T-helper 1 cell treated with Interleukin-12 subunit alpha and Interleukin-12 subunit beta and Interleukin-4 antibody, amounts not matched to agents 30 μg/mL and 1 μg/mL, for 36 hours (primary cell): ENCODE results near the gene PRKAB2.

Source experiments
- H3K27ac Mint-ChIP-seq: one replicate; pipeline ENCODE4 v1.8.0; 2021; ENCODE audit warnings: mild to moderate bottlenecking, mixed read lengths
- H3K27me3 Mint-ChIP-seq: one replicate; pipeline ENCODE4 v1.8.0; 2021; ENCODE audit warnings: low read depth, mixed read lengths
- H3K36me3 Mint-ChIP-seq: one replicate; pipeline ENCODE4 v1.8.0; 2021; ENCODE audit warnings: low read depth, mixed read lengths
- H3K4me1 Mint-ChIP-seq: one replicate; pipeline ENCODE4 v1.8.0; 2021; ENCODE audit warnings: low read depth, mixed read lengths
- H3K4me3 Mint-ChIP-seq: one replicate; pipeline ENCODE4 v1.8.0; 2021; ENCODE audit warnings: mild to moderate bottlenecking, moderate library complexity, mixed read lengths
- H3K9me3 Mint-ChIP-seq: one replicate; pipeline ENCODE4 v1.8.0; 2021; ENCODE audit warnings: mixed read lengths

Gene PRKAB2

GRCh38 chr1:147172168-147173016 is at the start of gene PRKAB2:
Gene PRKAB2, minus strand, starts transcription at chr1:147172470. Its CDS starts 326 bp downstream, at chr1:147172144.
- H3K36me3 Mint-ChIP-seq = peaks cover 7% of the 10 kb centered on the region
- peak within 1 kb of the TSS; percentile 89 for H3K27ac Mint-ChIP-seq
- peaks cover 14% of the 10 kb centered on the region for H3K27me3 Mint-ChIP-seq
- peak within 1 kb of the TSS; percentile 91 for H3K4me3 Mint-ChIP-seq
- H3K4me1 Mint-ChIP-seq = peaks cover 25% of the 10 kb centered on the region
- H3K9me3 Mint-ChIP-seq = no peaks in the 10 kb centered on the region

- Mint-ChIP-seq H3K4me3 (no peak overlapping the region), H3K9me3 (no peaks in the 10 kb centered on the region), H3K4me1 (no peaks in the 10 kb centered on the region), H3K36me3 (no peaks in the 10 kb centered on the region), H3K27ac (no peak overlapping the region), H3K27me3 (peaks cover 25% of the 10 kb centered on the region)
Observed at GRCh38 chr1:147218606-147219005, 46.3 kb upstream of the PRKAB2 start.

GRCh38 chr1:147217141-147217540 is 44.9 kb upstream of the PRKAB2 start:
- Mint-ChIP-seq H3K4me1 (no peaks in the 10 kb centered on the region), H3K27ac (no peak overlapping the region), H3K4me3 (no peak overlapping the region), H3K9me3 (no peaks in the 10 kb centered on the region), H3K36me3 (no peaks in the 10 kb centered on the region), H3K27me3 (peaks cover 29% of the 10 kb centered on the region)

GRCh38 chr1:147216124-147216523 is 43.9 kb upstream of the PRKAB2 start:
- Mint-ChIP-seq H3K36me3 (no peaks in the 10 kb centered on the region), H3K27me3 (peaks cover 36% of the 10 kb centered on the region), H3K4me3 (no peak overlapping the region), H3K4me1 (no peaks in the 10 kb centered on the region), H3K9me3 (no peaks in the 10 kb centered on the region), H3K27ac (no peak overlapping the region)

- Mint-ChIP-seq H3K27ac (no peak overlapping the region), H3K4me3 (no peak overlapping the region), H3K4me1 (no peaks in the 10 kb centered on the region), H3K9me3 (no peaks in the 10 kb centered on the region), H3K27me3 (peaks cover 36% of the 10 kb centered on the region), H3K36me3 (no peaks in the 10 kb centered on the region)
Observed at GRCh38 chr1:147215540-147215916, 43.3 kb upstream of the PRKAB2 start.

- Mint-ChIP-seq H3K4me1 (no peaks in the 10 kb centered on the region), H3K36me3 (no peaks in the 10 kb centered on the region), H3K9me3 (no peaks in the 10 kb centered on the region), H3K27me3 (peaks cover 36% of the 10 kb centered on the region), H3K4me3 (no peak overlapping the region), H3K27ac (no peak overlapping the region)
Observed at GRCh38 chr1:147214842-147215539, 42.7 kb upstream of the PRKAB2 start.

GRCh38 chr1:147214325-147214724 is 42.1 kb upstream of the PRKAB2 start:
- no peaks in the 10 kb centered on the region for H3K4me1 Mint-ChIP-seq
- no peak overlapping the region for H3K4me3 Mint-ChIP-seq
- H3K36me3 Mint-ChIP-seq = no peaks in the 10 kb centered on the region
- H3K27ac Mint-ChIP-seq = no peak overlapping the region
- H3K9me3 Mint-ChIP-seq = no peaks in the 10 kb centered on the region
- H3K27me3 Mint-ChIP-seq = peaks cover 36% of the 10 kb centered on the region

GRCh38 chr1:147213271-147213670 is 41.0 kb upstream of the PRKAB2 start:
- Mint-ChIP-seq H3K36me3 (no peaks in the 10 kb centered on the region), H3K27ac (no peak overlapping the region), H3K9me3 (no peaks in the 10 kb centered on the region), H3K4me3 (no peak overlapping the region), H3K4me1 (no peaks in the 10 kb centered on the region), H3K27me3 (peaks cover 36% of the 10 kb centered on the region)

GRCh38 chr1:147211577-147211976 is 39.3 kb upstream of the PRKAB2 start:
- H3K4me3 Mint-ChIP-seq = no peak overlapping the region

GRCh38 chr1:147210987-147211386 is 38.7 kb upstream of the PRKAB2 start:
- H3K36me3 Mint-ChIP-seq = no peaks in the 10 kb centered on the region
- no peaks in the 10 kb centered on the region for H3K4me1 Mint-ChIP-seq
- H3K4me3 Mint-ChIP-seq = no peak overlapping the region
- H3K27ac Mint-ChIP-seq = no peak overlapping the region
- H3K9me3 Mint-ChIP-seq = no peaks in the 10 kb centered on the region
- H3K27me3 Mint-ChIP-seq = peaks cover 25% of the 10 kb centered on the region

More at GRCh38 chr1:147211577-147211976, 39.3 kb upstream of the PRKAB2 start:
- Mint-ChIP-seq H3K9me3 (no peaks in the 10 kb centered on the region), H3K27ac (no peak overlapping the region), H3K4me1 (no peaks in the 10 kb centered on the region), H3K36me3 (no peaks in the 10 kb centered on the region), H3K27me3 (peaks cover 29% of the 10 kb centered on the region)

- no peak overlapping the region for H3K27ac Mint-ChIP-seq
- no peak overlapping the region for H3K4me3 Mint-ChIP-seq
- no peaks in the 10 kb centered on the region for H3K9me3 Mint-ChIP-seq
- H3K27me3 Mint-ChIP-seq = peaks cover 17% of the 10 kb centered on the region
- H3K4me1 Mint-ChIP-seq = no peaks in the 10 kb centered on the region
- H3K36me3 Mint-ChIP-seq = no peaks in the 10 kb centered on the region
Observed at GRCh38 chr1:147209825-147210821, 37.9 kb upstream of the PRKAB2 start.

- no peaks in the 10 kb centered on the region for H3K36me3 Mint-ChIP-seq
- no peak overlapping the region for H3K4me3 Mint-ChIP-seq
- no peaks in the 10 kb centered on the region for H3K9me3 Mint-ChIP-seq
- H3K4me1 Mint-ChIP-seq = no peaks in the 10 kb centered on the region
- no peak overlapping the region for H3K27ac Mint-ChIP-seq
- H3K27me3 Mint-ChIP-seq = peaks cover 11% of the 10 kb centered on the region
Observed at GRCh38 chr1:147208619-147209018, 36.3 kb upstream of the PRKAB2 start.

- Mint-ChIP-seq H3K27me3 (peaks cover 6% of the 10 kb centered on the region), H3K4me3 (no peak overlapping the region), H3K4me1 (no peaks in the 10 kb centered on the region), H3K36me3 (no peaks in the 10 kb centered on the region), H3K27ac (no peak overlapping the region), H3K9me3 (no peaks in the 10 kb centered on the region)
Observed at GRCh38 chr1:147207192-147207591, 34.9 kb upstream of the PRKAB2 start.

- Mint-ChIP-seq H3K4me1 (peaks cover 1% of the 10 kb centered on the region), H3K27ac (no peak overlapping the region), H3K36me3 (no peaks in the 10 kb centered on the region), H3K9me3 (no peaks in the 10 kb centered on the region), H3K4me3 (no peak overlapping the region), H3K27me3 (no peaks in the 10 kb centered on the region)
Observed at GRCh38 chr1:147204080-147204479, 31.8 kb upstream of the PRKAB2 start.
